Mesenchymal stem cell (in vitro differentiated cells and primary cell): ENCODE data around the gene REX1BD.
A peak's percentile ranks its signal among the peaks of the same experiment; 100 is the strongest.
"Not testable (repeated sequence)": the region's sequence is repeated elsewhere in the genome, so short reads cannot be mapped to it uniquely, and the experiment has no call there.

Experiments used
- DNase-seq: peaks from one replicate; pipeline ENCODE4 v3.0.0-alpha.2; 2013
- H2AFZ ChIP-seq: one replicate; pipeline ENCODE4 v1.6.1; 2013; ENCODE audit warnings: low read depth, mild to moderate bottlenecking, control low read depth, inconsistent platforms, low read length, moderate library complexity
- H2AK5ac ChIP-seq: 2 replicates; pipeline ENCODE4 v1.6.1; 2013; ENCODE audit warnings: low read length, moderate library complexity, mild to moderate bottlenecking, inconsistent platforms; ENCODE audit not compliant: severe bottlenecking
- H2BK120ac ChIP-seq: one replicate; pipeline ENCODE4 v1.6.1; 2013; ENCODE audit warnings: low read depth, mild to moderate bottlenecking, inconsistent platforms, low read length, moderate library complexity
- H2BK12ac ChIP-seq, 2 experiments: one replicate each; pipeline ENCODE4 v1.6.1; 2013; ENCODE audit warnings: inconsistent platforms in 2 of 2, low read length in 2 of 2, mild to moderate bottlenecking in 2 of 2, moderate library complexity in 2 of 2, control low read depth in 1 of 2
- H2BK15ac ChIP-seq: one replicate; pipeline ENCODE4 v1.6.1; 2013; ENCODE audit warnings: mild to moderate bottlenecking, low read depth, inconsistent platforms; ENCODE audit not compliant: poor library complexity, severe bottlenecking
- H2BK5ac ChIP-seq: 2 replicates; pipeline ENCODE4 v1.6.1; 2013; ENCODE audit warnings: low read depth, mild to moderate bottlenecking, low read length, control low read depth, inconsistent platforms; ENCODE audit not compliant: poor library complexity, severe bottlenecking
- H3K14ac ChIP-seq, 2 experiments: one replicate each; pipeline ENCODE4 v1.6.1; 2013; ENCODE audit warnings: inconsistent platforms in 2 of 2, low read length in 2 of 2, control low read depth in 1 of 2, mild to moderate bottlenecking in 1 of 2, moderate library complexity in 1 of 2
- H3K18ac ChIP-seq, 2 experiments: one replicate each; pipeline ENCODE4 v1.6.1; 2013; ENCODE audit warnings: inconsistent platforms in 2 of 2, low read length in 2 of 2, control low read depth in 1 of 2, low read depth in 1 of 2, mild to moderate bottlenecking in 1 of 2
- H3K23ac ChIP-seq, 2 experiments: one replicate each; pipeline ENCODE4 v1.6.1; 2013; ENCODE audit warnings: inconsistent platforms in 2 of 2, low read length in 2 of 2, mild to moderate bottlenecking in 2 of 2, moderate library complexity in 2 of 2, control low read depth in 1 of 2
- H3K27ac ChIP-seq: 2 replicates; pipeline ENCODE4 v1.5.1; 2013; ENCODE audit warnings: mild to moderate bottlenecking, moderate library complexity, low read length, control low read depth, inconsistent platforms; ENCODE audit not compliant: poor library complexity, severe bottlenecking
- H3K27me3 ChIP-seq, 2 experiments: 2 replicates each; pipeline versions ENCODE4 v1.6.1 to v1.7.0; 2013; ENCODE audit warnings: low read length in 2 of 2, mild to moderate bottlenecking in 2 of 2, moderate library complexity in 2 of 2, control low read depth in 1 of 2, inconsistent platforms in 1 of 2; ENCODE audit not compliant: control insufficient read depth in 1 of 2, insufficient read depth in 1 of 2
- H3K36me3 ChIP-seq, 2 experiments: 2 replicates each; pipeline versions ENCODE4 v1.6.1 to v1.7.0; 2013; ENCODE audit warnings: low read length in 2 of 2, control low read depth in 1 of 2, inconsistent platforms in 1 of 2, low read depth in 1 of 2, mild to moderate bottlenecking in 1 of 2; ENCODE audit not compliant: insufficient read depth in 2 of 2, control insufficient read depth in 1 of 2
- H3K4ac ChIP-seq, 2 experiments: one replicate each; pipeline ENCODE4 v1.6.1; 2013; ENCODE audit warnings: inconsistent platforms in 2 of 2, low read length in 2 of 2, mild to moderate bottlenecking in 2 of 2, moderate library complexity in 2 of 2, control low read depth in 1 of 2, low read depth in 1 of 2
- H3K4me1 ChIP-seq: 2 replicates; pipeline ENCODE4 v1.6.1; 2013; ENCODE audit warnings: low read depth, low read length, control low read depth; ENCODE audit not compliant: control insufficient read depth, insufficient read depth
- H3K4me2 ChIP-seq: 2 replicates; pipeline ENCODE4 v1.6.1; 2013; ENCODE audit warnings: low read length, mild to moderate bottlenecking, inconsistent platforms; ENCODE audit not compliant: poor library complexity, severe bottlenecking
- H3K4me3 ChIP-seq, 2 experiments: 2 replicates each; pipeline versions ENCODE4 v1.5.1 to v1.7.0; 2013; ENCODE audit warnings: low read length in 2 of 2, mild to moderate bottlenecking in 2 of 2, control low read depth in 1 of 2, low read depth in 1 of 2; ENCODE audit not compliant: insufficient read depth in 1 of 2
- H3K79me1 ChIP-seq: replicated peaks from 2 replicates; pipeline ENCODE4 v1.6.1; 2013; ENCODE audit warnings: mild to moderate bottlenecking, control low read depth, low read length, inconsistent platforms; ENCODE audit not compliant: poor library complexity, severe bottlenecking
- H3K9ac ChIP-seq: 2 replicates; pipeline ENCODE4 v1.7.0; 2013; ENCODE audit warnings: mild to moderate bottlenecking, low read length, moderate library complexity
- H3K9me3 ChIP-seq: 2 replicates; pipeline ENCODE4 v1.7.0; 2013; ENCODE audit warnings: mild to moderate bottlenecking, low read length; ENCODE audit not compliant: control insufficient read depth
- H4K8ac ChIP-seq: one replicate; pipeline ENCODE4 v1.6.1; 2013; ENCODE audit warnings: inconsistent platforms, mild to moderate bottlenecking, low read length, moderate library complexity
- H4K91ac ChIP-seq: one replicate; pipeline ENCODE4 v1.6.1; 2013; ENCODE audit warnings: mild to moderate bottlenecking, low read length, inconsistent platforms
- WGBS: methylation state at CpG from one replicate; pipeline ENCODE4 v1.1.7; 2013; ENCODE audit warnings: mixed read lengths; 5-methylcytosine and 5-hydroxymethylcytosine counted together

The REX1BD gene

GRCh38 chr19:18592732-18593131 lies 4.1 kb downstream of the REX1BD start:
- not testable (repeated sequence) for H4K91ac ChIP-seq, H2BK15ac ChIP-seq, H2BK120ac ChIP-seq, H3K9ac ChIP-seq, H3K9me3 ChIP-seq, H2BK12ac ChIP-seq, H3K27ac ChIP-seq, H3K4ac ChIP-seq, H3K14ac ChIP-seq, H4K8ac ChIP-seq, H2BK5ac ChIP-seq, H3K18ac ChIP-seq, DNase-seq, H2AK5ac ChIP-seq, H2AFZ ChIP-seq, H3K79me1 ChIP-seq, H3K23ac ChIP-seq, H3K4me2 ChIP-seq, H3K4me3 ChIP-seq
- H3K4me1 ChIP-seq = peaks cover 40% of the 10 kb centered on the region
- peaks cover 9 to 16% of the 10 kb centered on the region in 2 experiments for H3K36me3 ChIP-seq
- H3K27me3 ChIP-seq = peaks cover 3 to 16% of the 10 kb centered on the region in 2 experiments
- 96% methylated on average over 5 of the region's 5 CpGs for WGBS

- no peak overlapping the region for H3K27ac ChIP-seq
- peak overlapping the region; percentile 64 for H4K91ac ChIP-seq
- H3K18ac ChIP-seq = peak overlapping the region; percentile 11 to 29
- no peak overlapping the region for H2AK5ac ChIP-seq
- peak overlapping the region; percentile 88 for H3K4me2 ChIP-seq
- no peaks in the 10 kb centered on the region for H3K9me3 ChIP-seq
- H3K4ac ChIP-seq = no peak overlapping the region
- 43% methylated on average over 22 of the region's 25 CpGs for WGBS
- no peak for DNase-seq
- H2BK12ac ChIP-seq = no peak overlapping the region
- H2BK5ac ChIP-seq = no peak overlapping the region
- H3K4me3 ChIP-seq = peak overlapping the region in 1 of 2 experiments; percentile 36
- H3K23ac ChIP-seq = no peak overlapping the region
- H3K9ac ChIP-seq = no peak overlapping the region
- no peak overlapping the region for H3K14ac ChIP-seq
- H4K8ac ChIP-seq = peak overlapping the region; percentile 72
- no peak overlapping the region for H2BK120ac ChIP-seq
- peaks cover 3 to 21% of the 10 kb centered on the region in 2 experiments for H3K27me3 ChIP-seq
- peaks cover 35% of the 10 kb centered on the region for H3K4me1 ChIP-seq
- H3K79me1 ChIP-seq = peaks cover 2% of the 10 kb centered on the region
- no peak overlapping the region for H2BK15ac ChIP-seq
- H2AFZ ChIP-seq = no peak overlapping the region
- H3K36me3 ChIP-seq = peaks cover 9 to 16% of the 10 kb centered on the region in 2 experiments
Measured at GRCh38 chr19:18593367-18594095, 4.9 kb downstream of the REX1BD start.

GRCh38 chr19:18594096-18594823 lies 5.7 kb downstream of the REX1BD start:
- Histone ChIP-seq H2BK12ac (no peak overlapping the region), H3K23ac (no peak overlapping the region), H2BK120ac (peak overlapping the region; percentile 95), H2BK5ac (no peak overlapping the region), H2AK5ac (no peak overlapping the region), H3K18ac (peak overlapping the region in 1 of 2 experiments; percentile 29), H2BK15ac (no peak overlapping the region), H3K9me3 (no peaks in the 10 kb centered on the region), H3K9ac (peak overlapping the region; percentile 70), H3K4me2 (peak overlapping the region; percentile 88), H3K27ac (no peak overlapping the region), H3K36me3 (peaks cover 9 to 16% of the 10 kb centered on the region in 2 experiments), H4K8ac (peak overlapping the region; percentile 36), H4K91ac (peak overlapping the region; percentile 20), H3K27me3 (peaks cover 4 to 27% of the 10 kb centered on the region in 2 experiments), H3K4ac (no peak overlapping the region), H3K4me3 (peak overlapping the region; percentile 36 to 68), H3K79me1 (peaks cover 2% of the 10 kb centered on the region), H2AFZ (no peak overlapping the region), H3K14ac (no peak overlapping the region), H3K4me1 (peaks cover 32% of the 10 kb centered on the region)
- peak; percentile 81 for DNase-seq
- WGBS = 2% methylated on average over 23 of the region's 54 CpGs

DNA sequence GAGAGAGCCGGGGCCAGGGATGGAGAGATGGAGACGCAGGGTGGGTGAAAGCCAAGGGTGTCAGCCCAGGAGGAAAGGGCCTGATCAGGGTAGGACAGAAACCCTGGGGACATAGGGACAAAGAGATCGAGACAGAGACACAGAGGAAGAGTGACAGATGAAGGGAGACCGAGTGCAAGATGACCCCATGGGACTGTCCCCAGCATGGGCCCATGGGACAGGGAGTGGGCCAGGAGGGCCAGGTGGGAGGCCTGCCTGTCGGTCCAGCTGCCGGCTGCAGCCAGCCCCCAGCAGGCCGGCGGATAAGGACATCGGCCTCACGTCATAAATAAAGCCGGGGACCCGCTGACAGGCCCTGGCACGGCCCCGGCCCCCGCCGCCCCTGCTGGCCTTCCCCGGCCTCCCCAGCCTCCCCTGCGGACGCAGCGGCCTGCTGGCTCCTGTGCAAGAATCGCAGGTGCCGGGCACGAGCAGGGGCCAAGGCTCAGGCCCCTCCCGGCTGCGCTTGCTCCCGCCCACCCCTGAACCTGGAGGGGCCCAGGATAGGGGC lies 6.3 kb downstream of the REX1BD start:
- H3K79me1 ChIP-seq = no peaks in the 10 kb centered on the region

More for the DNA sequence above, 6.3 kb downstream of the REX1BD start:
- peaks cover 9 to 16% of the 10 kb centered on the region in 2 experiments for H3K36me3 ChIP-seq
- 61% methylated on average over 26 of the region's 26 CpGs for WGBS
- H2BK12ac ChIP-seq = no peak overlapping the region
- no peak overlapping the region for H2AK5ac ChIP-seq
- H2BK5ac ChIP-seq = no peak overlapping the region
- H2BK15ac ChIP-seq = no peak overlapping the region
- H2AFZ ChIP-seq = no peak overlapping the region
- H3K9ac ChIP-seq = peak overlapping the region; percentile 70
- H3K23ac ChIP-seq = no peak overlapping the region
- no peaks in the 10 kb centered on the region for H3K9me3 ChIP-seq
- H3K4me3 ChIP-seq = peak overlapping the region in 1 of 2 experiments; percentile 68
- no peak overlapping the region for H3K27ac ChIP-seq
- H3K4ac ChIP-seq = no peak overlapping the region
- peaks cover 9 to 34% of the 10 kb centered on the region in 2 experiments for H3K27me3 ChIP-seq
- H2BK120ac ChIP-seq = no peak overlapping the region
- no peak overlapping the region for H3K18ac ChIP-seq
- no peak overlapping the region for H4K91ac ChIP-seq
- no peak overlapping the region for H4K8ac ChIP-seq
- no peak overlapping the region for H3K14ac ChIP-seq
- H3K4me1 ChIP-seq = peaks cover 26% of the 10 kb centered on the region
- no peak for DNase-seq
- H3K4me2 ChIP-seq = peak overlapping the region; percentile 88
